Left ventricle myocardium superior (tissue), 1 donor: ENCODE data around the gene CD300LF. TPM values are rescaled to one million over a fixed set of nuclear protein-coding genes. Genes with fewer than 3 reads are reported as not detected.

Experiments
- ATAC-seq: fragments of 200-7000 bp; cut with Tn5 transposase; one replicate; pipeline ENCODE4 v1.9.1; 2020; ENCODE audit warnings: mild to moderate bottlenecking, moderate library complexity
- DNase-seq: peaks from one replicate; pipeline ENCODE4 v3.0.0-alpha.2; 2020
- intact Hi-C: fragments of 100-400 bp; cut with micrococcal nuclease; formaldehyde crosslinking; loops from one replicate; pipeline ENCODE4 v1.11.0; 2022
- long read RNA-seq: library from polyadenylated mRNA; unstranded; transcript quantifications from one replicate; pipeline ENCODE4 v2.0.0, GENCODE V29; 2021
- total RNA-seq: library from RNA; stranded (reverse); fragmentation: NEBNext Ultra II Directional; extraction: Animal tissue kit (Norgen Biotek cat#: 25700); gene quantifications from one replicate; pipeline ENCODE4 v1.2.1, GENCODE V29; 2021
- donor health status: DM: no; HTN: yes; CAD: no; lungs with severe emphysema.

The CD300LF gene
- not detected for total RNA-seq
- long read RNA-seq, result 0 reads

GRCh38 chr17:74712756-74713155 is at the start of gene CD300LF:
CD300LF (minus strand) TSS chr17:74712923; CDS start chr17:74712866, 57 bp downstream.
- ATAC-seq, result peak; percentile 64
- intact Hi-C loops, result no loop called here
- peak; percentile 41 for DNase-seq

GRCh38 chr17:74761931-74762330 is 49.2 kb upstream of the CD300LF start:
- DNase-seq (peak; percentile 25), ATAC-seq (no peak)
- intact Hi-C loops, result no loop called here

GRCh38 chr17:74761419-74761818 is 48.7 kb upstream of the CD300LF start:
- peak; percentile 8 for DNase-seq
- intact Hi-C loops, result no loop called here
- no peak for ATAC-seq

GRCh38 chr17:74760404-74761105 is 47.8 kb upstream of the CD300LF start:
- intact Hi-C loops, result no loop called here
- ATAC-seq, result peak; percentile 49
- peak; percentile 48 for DNase-seq

GRCh38 chr17:74759941-74760340 is 47.2 kb upstream of the CD300LF start:
- intact Hi-C loops, result no loop called here
- DNase-seq (peak; percentile 13), ATAC-seq (no peak)

- intact Hi-C loops, result no loop called here
- ATAC-seq, result no peak
- peak; percentile 34 for DNase-seq
Observed at GRCh38 chr17:74759243-74759801, 46.6 kb upstream of the CD300LF start.

- peak; percentile 36 for DNase-seq
- peak; percentile 42 for ATAC-seq
- intact Hi-C loops, result no loop called here
Observed at GRCh38 chr17:74758848-74759168, 46.1 kb upstream of the CD300LF start.

- DNase-seq (peak; percentile 59), ATAC-seq (peak; percentile 61)
- intact Hi-C loops, result no loop called here
Observed at GRCh38 chr17:74757931-74758847, 45.5 kb upstream of the CD300LF start.

- peak; percentile 41 for ATAC-seq
- peak; percentile 75 for DNase-seq
- intact Hi-C loops, result no loop called here
Observed at GRCh38 chr17:74757502-74757901, 44.8 kb upstream of the CD300LF start.

- DNase-seq (peak; percentile 12), ATAC-seq (no peak)
- intact Hi-C loops, result no loop called here
Observed at GRCh38 chr17:74756891-74757290, 44.2 kb upstream of the CD300LF start.

- intact Hi-C loops, result no loop called here
- DNase-seq (peak; percentile 11), ATAC-seq (no peak)
Observed at GRCh38 chr17:74755533-74755932, 42.8 kb upstream of the CD300LF start.

- peak; percentile 13 for DNase-seq
- no peak for ATAC-seq
- intact Hi-C loops, result no loop called here
Observed at GRCh38 chr17:74754832-74755231, 42.1 kb upstream of the CD300LF start.

GRCh38 chr17:74752822-74753401 is 40.2 kb upstream of the CD300LF start:
- intact Hi-C loops, result no loop called here
- no peak for DNase-seq
- no peak for ATAC-seq

- intact Hi-C loops, result no loop called here
- DNase-seq (no peak), ATAC-seq (no peak)
Observed at GRCh38 chr17:74752415-74752814, 39.7 kb upstream of the CD300LF start.

GRCh38 chr17:74750327-74751069 is 37.8 kb upstream of the CD300LF start:
- DNase-seq (no peak), ATAC-seq (no peak)
- intact Hi-C loops, result no loop called here

GRCh38 chr17:74750039-74750326 is 37.3 kb upstream of the CD300LF start:
- intact Hi-C loops, result no loop called here
- ATAC-seq, result no peak
- no peak for DNase-seq

- intact Hi-C loops, result no loop called here
- DNase-seq (peak; percentile 67), ATAC-seq (peak; percentile 14)
Observed at GRCh38 chr17:74749279-74750038, 36.7 kb upstream of the CD300LF start.

- intact Hi-C loops, result no loop called here
- DNase-seq, result peak; percentile 98
- ATAC-seq, result peak; percentile 96
Observed at GRCh38 chr17:74748529-74749278, 36.0 kb upstream of the CD300LF start, which contains the start of gene NHERF1. NHERF1 (plus strand) TSS chr17:74748628; CDS start chr17:74748847, 219 bp downstream.
